Skeletal muscle satellite cell (primary cell): Measurements from ENCODE around the gene DRP2.
"Not testable (repeated sequence)": the region's sequence is repeated elsewhere in the genome, so short reads cannot be mapped to it uniquely, and the experiment has no call there.

ENCODE experiments used
- H3K27me3 ChIP-seq: 2 replicates; pipeline ENCODE4 v1.7.0; 2013; ENCODE audit warnings: low read length; ENCODE audit not compliant: control insufficient read depth, insufficient read depth
- H3K36me3 ChIP-seq: 2 replicates; pipeline ENCODE4 v1.7.0; 2013; ENCODE audit warnings: mild to moderate bottlenecking, control low read depth, low read length; ENCODE audit not compliant: insufficient read depth
- H3K4me1 ChIP-seq: 2 replicates; pipeline ENCODE4 v1.7.0; 2013; ENCODE audit warnings: low read length; ENCODE audit not compliant: control insufficient read depth, insufficient read depth
- H3K4me2 ChIP-seq: 2 replicates; pipeline ENCODE4 v1.7.0; 2013; ENCODE audit warnings: mild to moderate bottlenecking, low read length
- H3K4me3 ChIP-seq: 2 replicates; pipeline ENCODE4 v1.7.0; 2013; ENCODE audit warnings: low read length
- H3K9ac ChIP-seq: 2 replicates; pipeline ENCODE4 v1.7.0; 2013; ENCODE audit warnings: mild to moderate bottlenecking, low read depth, low read length, moderate library complexity
- H3K9me3 ChIP-seq: replicated peaks from 2 replicates; pipeline ENCODE4 v1.7.0; 2013; ENCODE audit warnings: mild to moderate bottlenecking, control low read depth, low read length

Gene DRP2

DNA sequence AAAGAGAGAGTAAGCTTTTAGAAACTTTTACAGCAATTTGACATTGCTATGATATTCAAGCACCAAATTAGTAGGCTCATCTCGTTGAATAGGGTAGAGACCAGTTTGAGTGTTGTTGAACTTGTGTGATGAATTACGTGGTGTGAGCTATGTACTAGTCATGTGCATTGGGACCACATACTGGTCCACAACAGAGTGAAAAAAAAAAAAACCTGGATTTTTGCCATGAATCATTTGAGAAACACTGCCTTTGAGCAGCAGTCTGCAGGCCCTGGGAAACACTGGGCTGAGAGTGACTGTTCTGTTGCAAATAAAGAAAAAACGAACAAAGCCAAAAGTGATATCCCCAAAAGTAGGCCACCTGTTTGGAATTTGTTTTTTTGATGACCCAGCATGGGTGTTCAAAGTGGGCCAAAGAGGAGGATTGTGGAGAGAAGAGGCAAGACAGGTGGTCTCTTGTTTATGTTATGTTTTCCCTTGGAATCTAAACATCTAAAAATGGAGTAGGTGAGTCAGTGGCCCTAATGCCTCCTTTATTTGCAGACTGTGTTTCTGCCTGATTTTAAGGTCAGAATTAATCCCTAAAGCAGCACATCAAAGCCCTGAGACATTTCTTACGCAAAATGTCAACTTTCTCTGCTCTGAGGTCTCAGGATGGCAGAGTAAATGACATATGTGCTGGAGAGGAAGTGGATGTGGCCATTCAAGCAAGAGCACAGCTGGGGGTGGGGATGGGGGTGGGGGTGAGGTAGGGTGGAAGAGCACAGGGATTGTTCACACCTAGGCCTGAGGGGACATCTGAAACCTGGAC, 38.1 kb downstream of the DRP2 start:
- Histone ChIP-seq H3K4me2 (no peak overlapping the region), H3K4me3 (no peak overlapping the region), H3K27me3 (no peaks in the 10 kb centered on the region), H3K9me3 (no peaks in the 10 kb centered on the region), H3K4me1 (no peaks in the 10 kb centered on the region), H3K9ac (no peak overlapping the region), H3K36me3 (no peaks in the 10 kb centered on the region)

DNA sequence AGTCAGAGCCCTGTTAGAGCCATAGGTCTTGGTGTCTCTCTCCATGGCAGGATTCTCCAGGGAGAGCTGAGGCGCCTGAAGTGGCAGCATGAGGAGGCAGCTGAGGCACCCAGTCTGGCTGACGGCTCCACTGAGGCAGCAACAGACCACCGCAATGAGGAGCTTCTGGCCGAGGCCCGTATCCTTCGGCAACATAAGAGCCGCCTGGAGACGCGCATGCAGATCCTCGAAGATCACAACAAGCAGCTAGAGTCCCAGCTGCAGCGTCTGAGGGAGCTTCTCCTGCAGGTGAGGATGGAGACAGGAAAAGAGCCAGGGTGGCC, 38.6 kb downstream of the DRP2 start:
- Histone ChIP-seq H3K9ac (no peak overlapping the region), H3K36me3 (no peaks in the 10 kb centered on the region), H3K4me3 (no peak overlapping the region), H3K4me1 (no peaks in the 10 kb centered on the region), H3K9me3 (no peaks in the 10 kb centered on the region), H3K27me3 (no peaks in the 10 kb centered on the region), H3K4me2 (no peak overlapping the region)

DNA sequence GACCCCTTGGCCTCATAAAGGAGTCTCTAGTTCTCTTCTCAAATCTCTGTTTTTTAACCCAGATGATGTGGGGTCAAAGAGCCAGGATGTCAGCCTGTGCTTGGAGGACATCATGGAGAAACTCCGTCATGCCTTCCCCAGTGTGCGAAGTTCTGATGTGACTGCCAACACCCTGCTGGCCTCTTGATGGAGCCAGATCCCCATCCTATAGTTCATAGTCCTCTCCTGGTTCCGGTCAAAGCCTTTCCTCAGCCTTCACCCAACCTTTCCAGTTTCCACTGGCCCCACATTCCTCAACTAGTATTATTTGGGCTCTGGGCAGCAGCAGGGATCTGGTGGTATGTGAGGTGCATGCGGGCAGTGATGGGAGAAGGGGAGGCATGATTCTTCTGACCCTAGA, 40.8 kb downstream of the DRP2 start:
- Histone ChIP-seq H3K4me1 (no peaks in the 10 kb centered on the region), H3K4me2 (no peak overlapping the region), H3K4me3 (no peak overlapping the region), H3K36me3 (no peaks in the 10 kb centered on the region), H3K27me3 (no peaks in the 10 kb centered on the region), H3K9me3 (no peaks in the 10 kb centered on the region), H3K9ac (no peak overlapping the region)

DNA sequence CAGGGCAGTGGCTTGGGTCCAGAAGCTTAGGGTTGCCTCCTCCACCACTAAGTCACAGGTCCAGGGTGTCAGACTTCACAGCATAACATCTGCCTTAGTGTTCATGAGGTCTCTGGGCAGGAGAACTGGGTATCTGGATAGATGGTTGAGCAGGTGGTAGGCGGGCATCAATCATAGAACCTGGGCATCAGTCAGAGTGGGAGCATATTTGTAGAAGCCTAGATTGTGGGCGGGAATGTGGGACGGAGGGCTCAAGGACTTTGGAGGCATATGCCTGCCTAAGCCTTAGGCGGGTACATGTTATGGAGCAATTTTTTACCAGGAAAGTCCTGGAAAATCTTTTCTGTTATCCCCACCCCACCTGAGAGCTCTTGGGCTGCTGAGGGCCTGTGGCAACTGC, 43.0 kb downstream of the DRP2 start:
- peaks cover 10% of the 10 kb centered on the region for H3K4me1 ChIP-seq
- H3K27me3 ChIP-seq: no peaks in the 10 kb centered on the region
- H3K4me3 ChIP-seq: no peak overlapping the region
- no peak overlapping the region for H3K9ac ChIP-seq
- H3K4me2 ChIP-seq: no peak overlapping the region
- no peaks in the 10 kb centered on the region for H3K36me3 ChIP-seq
- no peaks in the 10 kb centered on the region for H3K9me3 ChIP-seq

DNA sequence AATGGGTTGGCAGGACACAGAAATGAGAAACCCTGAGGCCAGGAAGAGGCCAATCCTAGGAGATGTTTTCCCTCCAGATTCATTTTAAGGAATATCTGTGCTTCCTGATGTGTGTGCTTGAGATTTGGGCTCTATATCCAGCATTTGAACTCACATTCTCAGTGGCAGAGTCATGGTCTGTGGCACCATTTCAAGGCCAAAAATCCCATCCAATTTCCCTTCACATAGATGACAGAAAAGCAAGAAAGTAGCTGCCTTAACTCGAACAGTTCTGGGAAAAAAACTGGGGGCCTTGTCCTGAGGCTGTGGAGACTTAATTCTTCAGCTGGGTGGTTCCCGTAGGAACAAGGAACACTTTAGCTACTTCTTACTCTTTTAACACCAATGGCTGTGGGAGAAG, 44.2 kb downstream of the DRP2 start:
- Histone ChIP-seq H3K4me1 (peaks cover 10% of the 10 kb centered on the region), H3K4me3 (no peak overlapping the region), H3K4me2 (no peak overlapping the region), H3K27me3 (no peaks in the 10 kb centered on the region), H3K9ac (no peak overlapping the region), H3K36me3 (no peaks in the 10 kb centered on the region), H3K9me3 (no peaks in the 10 kb centered on the region)

DNA sequence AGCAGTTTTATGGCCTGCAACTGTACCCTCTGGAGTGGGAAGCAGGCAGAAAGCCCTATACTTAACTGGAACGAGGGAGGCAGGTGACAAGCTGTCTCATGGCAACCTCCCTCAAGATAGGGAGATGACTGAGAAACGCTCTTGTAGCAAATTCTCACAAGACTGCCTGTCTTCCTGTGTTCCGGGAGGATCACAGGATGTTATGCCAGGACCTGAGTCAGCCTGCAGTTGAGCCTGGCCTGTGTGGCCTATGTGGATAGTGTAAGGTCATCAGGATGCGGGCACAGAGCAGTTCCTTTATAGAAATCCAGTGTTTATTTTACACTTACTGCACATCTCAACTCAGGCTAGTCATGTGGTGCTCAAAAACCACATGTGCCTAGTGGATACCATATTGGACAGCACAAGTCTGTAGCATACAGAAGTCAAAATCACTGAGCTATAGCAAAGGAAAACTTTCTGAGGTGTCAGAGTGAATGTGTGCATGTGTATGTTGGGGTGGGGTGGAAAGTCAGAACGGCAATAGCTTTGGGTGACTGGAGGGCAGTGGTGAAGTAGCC, 46.4 kb downstream of the DRP2 start:
- H3K36me3 ChIP-seq: no peaks in the 10 kb centered on the region
- H3K4me3 ChIP-seq: no peak overlapping the region
- H3K9ac ChIP-seq: peak overlapping the region; percentile 9
- peaks cover 10% of the 10 kb centered on the region for H3K4me1 ChIP-seq
- no peak overlapping the region for H3K4me2 ChIP-seq
- no peaks in the 10 kb centered on the region for H3K9me3 ChIP-seq
- H3K27me3 ChIP-seq: no peaks in the 10 kb centered on the region

DNA sequence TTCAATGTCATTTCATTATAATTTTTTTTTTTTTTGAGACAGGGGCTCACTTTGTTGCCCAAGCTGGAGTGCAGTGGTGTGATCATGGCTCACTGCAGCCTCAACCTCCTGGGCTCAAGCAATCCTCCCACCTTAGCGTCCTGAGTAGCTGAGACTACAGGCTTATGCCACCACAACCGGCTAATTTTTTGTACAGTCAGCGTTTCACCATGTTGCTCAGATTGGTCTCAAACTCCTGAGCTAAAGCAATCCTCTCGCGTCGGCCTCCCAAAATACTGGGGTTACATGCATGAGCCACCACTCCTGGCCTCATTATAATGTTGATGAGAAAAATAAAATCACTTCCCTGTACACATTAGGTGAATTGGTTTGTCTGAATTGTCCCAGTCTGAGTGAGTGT, 54.6 kb downstream of the DRP2 start:
- Histone ChIP-seq H3K27me3 (no peaks in the 10 kb centered on the region), H3K4me1 (no peaks in the 10 kb centered on the region), H3K4me3 (no peak overlapping the region), H3K36me3 (no peaks in the 10 kb centered on the region), H3K9me3 (no peaks in the 10 kb centered on the region), H3K9ac (no peak overlapping the region), H3K4me2 (no peak overlapping the region)

DNA sequence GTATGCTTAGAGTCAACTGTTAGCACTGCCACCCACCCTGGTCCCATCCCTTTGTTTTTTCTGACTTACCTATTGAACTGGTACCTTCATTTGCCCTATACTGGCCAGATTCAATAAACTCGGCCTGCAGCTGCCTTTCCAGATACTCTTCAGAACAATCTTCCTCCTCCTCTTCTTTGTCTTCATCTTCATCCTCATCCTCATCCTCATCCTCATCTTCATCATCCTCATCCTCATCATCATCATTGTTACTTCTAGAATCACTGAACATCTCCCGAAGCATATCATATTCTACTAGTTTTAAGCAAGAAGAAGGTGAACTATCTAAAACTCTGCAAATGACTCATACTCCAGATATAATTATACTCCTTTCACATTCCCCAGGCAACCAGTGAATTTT, 56.7 kb downstream of the DRP2 start:
- no peak overlapping the region for H3K4me3 ChIP-seq
- H3K4me1 ChIP-seq: no peaks in the 10 kb centered on the region
- no peaks in the 10 kb centered on the region for H3K36me3 ChIP-seq
- H3K27me3 ChIP-seq: no peaks in the 10 kb centered on the region
- no peak overlapping the region for H3K4me2 ChIP-seq
- H3K9me3 ChIP-seq: no peaks in the 10 kb centered on the region
- H3K9ac ChIP-seq: no peak overlapping the region

DNA sequence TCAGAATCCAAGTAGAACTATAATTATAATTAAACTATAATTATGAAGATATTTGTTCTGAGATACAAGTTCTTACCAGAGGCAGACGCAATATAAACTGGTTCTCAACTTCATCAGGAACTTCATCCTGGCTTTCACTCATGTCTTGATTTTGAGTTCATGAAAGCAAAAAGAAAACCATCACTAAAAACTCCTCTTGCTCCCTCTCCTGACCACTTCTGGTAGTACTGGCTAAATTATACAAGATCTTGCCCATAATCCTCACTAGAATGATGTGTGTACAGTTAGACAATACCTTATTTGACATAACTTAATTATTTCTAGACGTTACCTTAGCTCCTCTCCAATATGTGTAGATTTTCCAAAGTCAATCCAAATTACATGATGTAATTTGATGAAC, 67.8 kb downstream of the DRP2 start:
- H3K9ac ChIP-seq: no peak overlapping the region
- H3K4me1 ChIP-seq: no peaks in the 10 kb centered on the region
- no peaks in the 10 kb centered on the region for H3K36me3 ChIP-seq
- no peak overlapping the region for H3K4me3 ChIP-seq
- H3K9me3 ChIP-seq: no peaks in the 10 kb centered on the region
- no peak overlapping the region for H3K4me2 ChIP-seq
- H3K27me3 ChIP-seq: no peaks in the 10 kb centered on the region

DNA sequence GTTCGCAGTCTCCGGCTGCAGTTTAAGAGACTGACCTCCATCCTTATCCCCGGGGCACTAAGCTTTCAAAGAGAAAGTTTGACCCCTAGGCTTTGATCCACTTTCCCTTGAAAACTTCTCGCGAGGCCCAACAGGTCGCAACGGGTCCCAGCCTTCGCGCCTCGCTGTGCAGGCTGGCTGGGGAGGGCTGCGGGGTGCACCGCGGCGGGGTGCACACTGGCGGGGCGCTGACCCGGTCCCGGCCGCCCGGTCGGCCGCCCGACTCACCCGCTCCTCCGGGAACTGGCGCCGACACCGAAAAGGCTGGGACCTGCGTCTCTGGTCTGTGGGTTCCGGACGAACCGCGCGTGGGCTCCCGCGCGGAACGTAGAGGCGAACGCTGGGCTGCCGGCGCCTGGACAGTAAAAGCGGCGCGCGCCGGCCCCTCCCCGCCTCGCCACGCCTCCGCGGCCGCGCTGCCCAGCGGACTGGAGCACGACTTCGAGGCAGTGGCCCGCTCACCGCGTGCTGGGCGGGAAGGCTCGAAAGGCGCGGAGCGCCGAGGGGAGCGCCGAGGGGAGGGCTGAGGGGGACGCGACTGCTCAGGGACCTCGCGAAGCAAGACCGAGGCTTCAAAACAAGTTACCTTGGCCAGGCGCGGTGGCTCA, 71.5 kb downstream of the DRP2 start, which contains the start of gene TAF7L:
Gene TAF7L, minus strand, starts transcription at position 378 of the 647 bp plus-strand sequence. CDS start 3,791 bp downstream, outside the sequence.
- Histone ChIP-seq H3K36me3 (no peaks in the 10 kb centered on the region), H3K27me3 (no peaks in the 10 kb centered on the region), H3K9ac (no peak within 1 kb of the TSS), H3K9me3 (no peaks in the 10 kb centered on the region), H3K4me2 (peak within 1 kb of the TSS; percentile 76), H3K4me1 (no peaks in the 10 kb centered on the region), H3K4me3 (peak within 1 kb of the TSS; percentile 63)

DNA sequence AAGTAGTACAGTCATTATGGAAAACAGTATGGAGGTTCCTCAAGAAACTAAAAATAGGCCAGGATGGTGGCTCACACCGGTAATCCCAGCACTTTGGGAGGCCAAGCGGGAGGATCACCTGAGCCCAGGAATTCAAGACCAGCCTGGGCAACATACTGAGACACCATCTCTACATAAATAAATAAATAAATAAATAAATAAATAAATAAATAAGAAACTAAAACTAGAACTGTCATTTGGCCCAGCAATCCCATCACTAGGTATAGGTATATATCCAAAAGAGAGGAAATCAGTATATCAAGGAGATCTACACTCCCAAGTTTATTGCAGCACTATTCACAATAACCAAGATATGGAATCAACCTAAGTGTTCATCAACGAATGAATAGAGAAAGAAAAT, 76.0 kb downstream of the DRP2 start:
- H3K4me1 ChIP-seq, H3K4me3 ChIP-seq, H3K4me2 ChIP-seq, H3K9me3 ChIP-seq, H3K27me3 ChIP-seq, H3K36me3 ChIP-seq, H3K9ac ChIP-seq: not testable (repeated sequence)

DNA sequence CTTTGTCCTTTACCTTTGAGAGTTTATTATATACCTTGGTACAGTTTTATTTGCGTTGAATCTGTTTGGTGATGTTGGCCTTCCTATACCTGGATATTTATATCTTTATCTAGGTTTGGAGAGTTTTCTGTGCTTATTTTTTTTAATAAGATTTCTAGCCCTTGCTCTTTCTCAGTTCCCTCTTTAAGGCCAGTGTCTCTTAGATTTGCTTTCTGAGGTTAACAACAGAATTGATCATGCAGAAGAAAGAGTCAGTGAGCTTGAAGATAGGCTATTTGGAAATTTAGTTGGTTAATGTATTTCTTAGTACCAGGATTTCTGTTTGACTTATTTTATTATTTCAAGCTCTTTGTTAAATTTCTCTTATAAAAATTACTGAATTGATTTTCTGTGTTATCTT, 84.2 kb downstream of the DRP2 start:
- Histone ChIP-seq H3K36me3 (no peaks in the 10 kb centered on the region), H3K4me1 (no peaks in the 10 kb centered on the region)

More for the DNA sequence above, 84.2 kb downstream of the DRP2 start:
- Histone ChIP-seq H3K27me3 (no peaks in the 10 kb centered on the region), H3K9ac (no peak overlapping the region), H3K4me3 (no peak overlapping the region), H3K4me2 (no peak overlapping the region), H3K9me3 (no peaks in the 10 kb centered on the region)
